GM19324 (cell line): ENCODE measurements around the gene MAD1L1.

Experiments used
- ATAC-seq: cut with Tn5 transposase; IDR thresholded peaks from one replicate; pipeline ENCODE4 v1.9.1; 2021; ENCODE audit warnings: mild to moderate bottlenecking, moderate library complexity; ENCODE audit not compliant: unreplicated experiment, low FRiP score

The MAD1L1 gene

DNA sequence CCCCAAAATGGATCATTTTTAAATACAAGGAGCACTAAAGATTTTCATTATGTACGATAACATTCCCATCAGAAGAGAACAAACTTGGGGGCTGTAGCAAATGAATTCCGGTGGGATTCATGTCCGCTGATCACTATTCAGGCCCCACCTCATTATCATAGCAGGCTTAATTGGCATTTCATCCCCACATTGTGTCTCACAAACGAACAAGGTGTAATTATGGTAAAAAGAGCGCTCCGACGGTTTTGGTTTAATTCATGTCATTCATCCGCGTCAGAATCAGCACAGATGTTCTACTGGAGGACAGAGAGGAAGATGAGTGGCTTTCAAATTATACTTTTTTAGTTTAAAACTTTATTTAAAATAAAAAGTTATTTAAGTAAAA is 124.7 kb downstream of the MAD1L1 start:
- ATAC-seq = no peak

DNA sequence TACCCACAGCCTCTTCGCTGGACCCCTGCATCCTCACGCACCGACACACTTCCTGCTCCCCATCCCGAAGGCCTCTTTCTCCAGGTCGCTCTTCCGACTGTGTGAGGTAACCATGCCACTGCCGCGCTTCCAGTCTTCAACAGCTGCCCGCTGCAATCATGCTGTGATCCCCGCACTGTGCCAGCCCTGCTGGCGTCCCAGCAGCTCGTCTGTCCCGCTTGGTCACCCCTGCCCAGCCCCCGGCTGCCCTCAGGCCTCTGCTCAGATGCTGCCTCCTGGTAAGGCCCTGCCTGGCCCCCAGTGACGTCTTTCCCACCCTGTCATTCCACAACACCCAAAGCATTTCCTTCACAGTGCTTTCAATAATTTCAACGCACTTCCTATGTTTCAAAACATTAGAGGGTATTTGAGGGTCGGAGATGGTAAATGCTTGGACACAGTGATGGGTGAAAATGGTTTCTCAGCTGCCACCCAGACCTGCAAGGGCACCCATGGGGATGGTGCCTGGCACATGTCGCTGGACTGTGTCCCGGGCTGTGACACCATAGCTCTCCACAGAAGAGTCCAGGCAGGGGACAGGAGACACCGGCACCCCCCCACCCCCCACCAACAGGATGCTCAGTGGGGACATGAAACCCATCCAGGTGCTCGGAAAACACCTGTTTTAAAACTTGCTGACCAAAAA is 125.2 kb downstream of the MAD1L1 start:
- ATAC-seq = no peak

DNA sequence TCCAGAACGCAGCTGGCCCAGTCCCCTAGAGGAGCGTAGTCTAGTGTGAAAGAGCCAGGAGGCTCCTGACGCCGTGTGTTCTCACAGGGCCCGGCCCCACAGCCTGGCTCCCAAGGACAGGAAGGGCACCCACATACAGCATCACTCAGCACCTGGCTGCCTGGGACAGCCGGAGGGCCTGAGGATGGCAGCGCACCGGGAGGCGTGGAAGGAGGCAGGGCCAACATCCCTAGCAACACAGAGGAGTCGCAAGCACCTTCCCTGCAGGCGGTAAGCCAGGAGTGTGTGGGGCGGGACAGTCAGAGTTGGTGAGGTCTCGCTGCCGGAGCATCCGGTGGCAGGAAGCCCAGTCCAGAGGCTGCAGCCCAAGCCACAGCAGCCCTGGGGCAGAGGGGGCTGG is 125.8 kb downstream of the MAD1L1 start:
- ATAC-seq = no peak

DNA sequence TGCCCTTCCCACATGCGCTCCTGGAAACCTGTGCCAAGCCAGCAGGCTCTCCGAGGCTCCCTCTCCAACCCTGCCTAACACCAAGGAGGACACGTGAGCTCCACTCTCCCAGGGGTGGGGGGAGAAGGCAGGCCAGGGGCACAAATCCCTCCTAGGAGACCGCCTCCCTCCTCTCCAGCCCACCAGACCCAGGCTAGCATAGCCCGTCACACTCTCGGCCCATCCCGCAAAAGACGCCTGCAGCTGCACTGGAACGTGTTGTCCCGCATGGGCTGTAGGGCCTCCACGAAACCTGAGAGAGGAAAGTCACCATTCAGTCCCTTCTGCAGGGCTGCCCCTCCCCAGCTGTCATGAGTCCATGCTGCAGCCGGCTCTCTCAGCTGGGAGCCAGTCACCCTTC is 126.3 kb downstream of the MAD1L1 start:
- ATAC-seq = no peak

DNA sequence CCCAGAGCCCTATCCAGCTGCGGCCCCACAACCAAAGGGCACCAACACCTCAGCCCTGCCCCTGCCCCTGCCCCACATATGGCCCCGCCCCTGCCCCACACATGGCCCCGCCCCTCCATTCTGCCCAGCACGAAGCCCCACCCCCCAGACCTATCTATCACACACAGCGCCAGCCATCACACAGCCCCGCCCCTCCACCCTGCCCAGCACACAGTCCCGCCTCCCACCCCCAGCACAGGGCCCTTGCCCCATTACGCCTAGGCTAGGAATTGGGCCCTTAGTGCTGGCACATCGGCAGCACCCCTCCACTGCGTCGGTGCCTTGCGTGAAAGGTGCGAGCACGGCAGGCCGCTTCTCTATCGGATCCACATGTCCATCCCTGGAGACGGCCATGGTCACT is 126.8 kb downstream of the MAD1L1 start:
- ATAC-seq = no peak

DNA sequence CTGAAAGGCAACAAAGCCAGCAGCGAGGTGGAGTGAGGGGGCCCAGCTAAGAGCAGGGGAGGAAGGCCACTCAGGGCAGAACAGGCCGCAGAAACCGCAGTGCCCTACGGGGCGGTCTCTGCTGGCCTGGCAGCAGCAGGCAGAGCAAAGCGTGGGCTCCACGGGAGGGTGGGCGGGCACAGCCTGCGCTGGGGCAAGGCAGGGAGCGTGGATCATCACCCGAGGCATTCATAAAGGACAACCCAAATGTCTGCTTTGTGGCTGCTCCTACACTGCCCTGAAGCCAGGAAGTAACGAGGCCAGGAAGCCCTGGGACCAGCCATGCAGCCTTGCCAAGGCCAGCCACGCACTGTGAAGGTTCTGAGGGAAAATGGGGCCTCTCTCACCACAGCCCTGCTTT is 127.5 kb downstream of the MAD1L1 start:
- no peak for ATAC-seq

DNA sequence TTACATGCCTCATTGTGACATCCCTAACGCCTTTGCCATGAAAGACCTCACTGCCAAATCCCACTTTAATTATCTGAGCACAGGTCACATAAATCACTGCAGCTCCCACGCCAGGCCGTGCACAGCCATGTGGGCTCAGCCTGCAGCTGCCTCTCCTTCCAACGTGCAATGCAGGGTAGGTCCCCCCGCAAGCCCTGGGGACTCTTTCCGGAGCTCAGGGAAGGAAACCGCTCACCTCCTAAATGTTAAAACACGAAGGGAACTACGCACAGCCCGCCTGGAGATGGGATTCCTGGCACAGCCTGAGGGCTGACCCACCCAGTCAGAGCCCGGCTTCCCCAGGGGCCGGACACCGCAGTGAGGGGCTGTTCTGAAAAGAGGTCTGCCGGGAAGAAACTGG is 128.0 kb downstream of the MAD1L1 start:
- no peak for ATAC-seq

DNA sequence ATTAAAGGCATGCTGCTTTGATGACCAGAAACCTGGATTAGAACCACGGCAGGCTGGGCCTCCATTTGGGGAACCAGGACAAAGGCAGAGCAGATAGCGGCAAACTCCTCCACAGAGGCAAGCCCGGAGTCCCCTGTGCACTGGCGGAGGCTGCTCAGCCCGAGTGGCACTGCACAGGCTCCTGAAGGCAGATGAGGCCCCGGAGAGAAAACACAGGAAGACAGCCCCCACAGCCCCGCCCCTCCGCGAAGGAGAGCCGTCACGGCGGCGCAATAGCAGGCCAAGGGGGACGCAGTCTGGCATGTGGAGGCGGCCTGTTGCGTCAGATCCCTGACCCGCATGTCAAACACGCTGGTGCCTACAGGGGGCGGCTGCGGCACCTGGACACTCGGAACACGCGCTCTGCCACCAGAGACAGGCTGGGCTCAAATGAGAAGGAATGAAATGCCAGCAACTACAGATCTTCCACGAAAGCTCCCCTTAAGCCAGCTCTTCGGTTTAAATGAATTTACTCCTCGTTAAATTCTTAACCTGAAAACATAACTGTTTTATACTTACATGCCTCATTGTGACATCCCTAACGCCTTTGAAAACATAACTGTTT is 128.5 kb downstream of the MAD1L1 start:
- ATAC-seq = no peak

DNA sequence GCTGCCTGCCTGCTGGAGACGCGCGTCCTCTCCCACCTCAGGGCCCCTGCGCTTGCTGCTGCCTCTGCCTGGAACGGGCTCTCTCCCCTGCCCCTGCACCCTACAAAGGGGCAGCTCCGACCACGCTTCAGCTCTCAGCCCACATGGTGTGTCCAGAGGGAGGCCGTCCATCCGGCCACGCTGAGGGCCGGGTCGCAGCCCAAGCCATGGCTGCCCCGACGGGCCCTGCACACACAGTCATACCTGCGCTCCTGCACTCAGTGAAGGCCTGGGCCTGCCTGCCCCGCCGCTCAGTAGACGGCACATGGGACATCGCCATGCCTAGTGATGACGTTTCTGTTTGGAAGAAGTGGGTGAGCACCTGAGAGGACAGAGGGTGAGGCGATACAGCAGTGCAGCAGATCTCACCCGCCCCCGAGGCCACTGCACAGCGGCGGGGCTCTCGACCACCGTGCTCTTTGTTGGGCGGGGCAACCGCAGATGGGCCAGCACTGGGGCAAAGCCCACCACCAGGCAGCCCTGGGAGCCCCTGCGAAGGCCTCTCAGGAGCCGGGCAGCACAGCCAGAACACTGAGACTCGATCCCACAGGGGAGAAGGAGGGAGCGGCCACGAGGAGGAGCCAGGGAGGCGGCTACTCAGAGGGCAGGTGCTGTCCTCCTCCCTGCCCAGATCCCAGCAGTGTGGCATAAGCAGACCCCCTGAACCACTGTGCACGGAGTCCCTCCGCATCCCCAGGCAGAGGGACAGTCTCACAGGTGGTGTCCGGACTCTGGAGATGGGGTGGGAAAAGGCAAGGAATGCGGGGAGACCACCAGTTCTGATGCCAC is 129.5 kb downstream of the MAD1L1 start:
- no peak for ATAC-seq

DNA sequence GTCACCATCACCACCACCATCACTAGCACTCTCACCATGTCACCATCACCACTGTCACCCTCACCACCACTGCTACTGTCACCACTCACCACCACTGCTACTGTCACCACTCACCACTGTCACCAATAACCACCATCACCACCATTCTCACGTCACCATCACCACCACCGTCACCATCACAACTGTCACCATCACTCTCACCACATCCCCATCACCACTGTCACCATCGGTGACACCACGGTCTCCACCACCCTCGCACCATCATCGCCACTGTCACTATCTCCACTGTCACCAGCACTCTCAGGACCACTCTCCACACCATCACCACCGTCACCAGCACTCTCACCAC is 130.4 kb downstream of the MAD1L1 start:
- ATAC-seq = no peak

DNA sequence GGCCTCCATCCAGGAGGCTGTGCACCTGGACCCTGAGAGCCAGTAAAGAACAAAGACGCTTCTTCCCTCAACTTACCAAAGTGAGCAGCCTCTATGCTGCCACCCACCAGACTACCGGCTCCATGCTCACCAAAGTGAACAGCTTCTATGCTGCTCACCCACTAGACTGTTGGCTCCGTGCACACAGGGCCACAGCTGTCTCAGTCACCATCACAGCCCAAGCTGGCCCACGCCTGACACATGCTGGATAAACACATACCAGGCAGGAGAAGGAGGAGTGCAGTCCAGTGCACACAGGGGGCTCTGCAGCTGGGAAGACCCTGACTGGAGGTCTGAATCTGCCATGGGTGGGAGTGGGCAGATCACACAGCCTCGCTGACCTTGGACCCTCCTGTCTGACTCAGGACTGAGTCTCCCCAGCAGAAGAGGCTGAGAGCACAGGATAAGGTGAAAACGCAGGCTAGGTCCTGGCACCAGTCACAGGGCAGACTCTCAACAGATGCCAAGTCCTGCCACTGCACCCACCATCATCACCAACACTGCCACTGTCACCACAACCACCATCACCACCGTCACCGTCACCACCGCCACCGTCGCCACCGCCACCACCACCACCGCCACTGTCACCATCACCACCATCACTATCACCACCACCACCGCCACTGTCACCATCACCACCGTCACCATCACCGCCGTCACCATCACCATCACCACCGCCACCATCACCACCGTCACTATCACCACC is 130.9 kb downstream of the MAD1L1 start:
- ATAC-seq = no peak

DNA sequence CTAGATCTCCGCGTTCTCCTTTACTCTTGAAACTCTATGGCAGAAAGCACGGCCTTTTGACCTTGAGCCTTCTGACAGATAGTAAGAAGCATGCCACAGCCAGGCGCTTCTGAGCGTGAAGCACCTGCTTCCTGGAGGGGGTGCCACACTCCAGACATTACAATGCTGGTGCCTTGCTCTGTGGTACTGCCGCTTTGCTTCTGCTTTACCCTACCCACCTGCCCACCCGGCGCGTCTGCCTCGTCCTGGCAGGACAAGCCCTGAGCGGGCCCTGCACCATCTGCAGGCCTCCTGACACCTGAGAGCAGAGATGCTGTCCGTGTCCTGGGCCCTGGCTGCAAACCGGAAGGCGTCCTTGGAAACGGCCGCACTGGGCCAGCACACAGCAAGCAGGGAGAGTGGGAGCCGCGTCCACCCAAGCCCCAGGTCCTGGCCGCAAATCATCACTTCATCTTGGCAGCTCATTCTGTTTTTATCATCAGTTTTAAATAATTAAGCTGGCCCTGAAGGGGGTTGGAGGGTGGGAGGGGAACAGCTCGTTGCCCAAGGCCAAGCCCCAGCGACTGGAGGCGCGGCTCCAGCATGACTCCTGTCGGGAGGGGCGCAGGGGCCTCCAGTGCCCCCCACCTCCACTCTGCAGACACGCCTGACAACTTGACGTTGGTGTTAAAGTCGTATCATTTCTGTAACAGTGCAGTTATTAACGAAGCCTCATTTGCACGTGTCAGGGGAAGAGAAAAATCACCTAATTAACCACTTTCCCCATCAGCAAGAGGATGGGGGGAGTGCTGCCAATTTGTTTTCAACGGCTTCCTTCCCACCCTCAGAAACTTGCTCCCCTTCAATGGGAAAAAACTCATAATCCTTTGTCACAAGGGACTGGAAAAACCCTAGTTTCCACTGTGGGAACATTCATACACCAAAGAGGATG is 132.2 kb downstream of the MAD1L1 start:
- ATAC-seq = peak; percentile 72

DNA sequence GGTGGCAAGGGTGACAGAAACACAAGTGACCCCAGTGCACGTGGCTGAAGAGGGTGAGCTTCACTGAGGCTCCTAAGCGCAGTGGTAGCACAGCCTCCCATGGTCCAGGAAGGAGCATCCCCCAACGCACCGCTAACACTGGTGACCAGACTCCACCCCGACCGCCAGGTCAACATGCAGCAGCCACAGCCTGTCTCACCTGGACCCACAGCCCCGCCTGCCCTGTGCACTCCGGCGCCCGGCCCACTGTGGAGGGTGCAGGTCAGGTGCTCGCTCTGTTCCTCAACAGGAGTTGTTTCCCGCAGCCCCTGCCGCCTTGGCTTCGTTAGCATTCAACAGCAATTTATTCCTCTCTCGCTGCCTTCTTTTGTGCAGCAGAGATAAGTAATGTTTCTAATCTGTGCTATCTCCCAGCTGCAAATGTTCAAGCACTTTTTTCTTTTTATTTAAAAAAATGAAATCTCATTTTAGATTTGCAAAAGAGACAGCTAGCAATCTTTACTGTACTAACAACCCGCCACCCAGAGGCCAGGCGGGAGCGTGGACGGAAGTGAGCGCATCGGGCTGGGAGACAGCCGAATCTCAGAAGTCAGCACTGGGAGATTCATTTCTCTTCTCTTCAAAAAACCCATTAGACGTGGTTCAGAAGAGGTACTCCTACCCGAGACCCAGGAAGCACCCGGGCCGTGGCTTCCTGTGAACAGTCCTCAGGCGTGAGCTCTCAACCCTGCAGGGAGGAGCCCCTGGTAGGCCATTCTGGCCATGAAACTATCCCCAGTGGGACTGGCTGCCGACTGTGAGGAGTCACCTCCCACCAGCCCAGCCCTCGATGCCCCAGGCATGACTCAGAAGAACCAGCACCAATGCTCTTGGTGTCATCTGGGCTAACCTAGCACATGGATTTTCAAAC is 133.4 kb downstream of the MAD1L1 start:
- ATAC-seq = no peak

DNA sequence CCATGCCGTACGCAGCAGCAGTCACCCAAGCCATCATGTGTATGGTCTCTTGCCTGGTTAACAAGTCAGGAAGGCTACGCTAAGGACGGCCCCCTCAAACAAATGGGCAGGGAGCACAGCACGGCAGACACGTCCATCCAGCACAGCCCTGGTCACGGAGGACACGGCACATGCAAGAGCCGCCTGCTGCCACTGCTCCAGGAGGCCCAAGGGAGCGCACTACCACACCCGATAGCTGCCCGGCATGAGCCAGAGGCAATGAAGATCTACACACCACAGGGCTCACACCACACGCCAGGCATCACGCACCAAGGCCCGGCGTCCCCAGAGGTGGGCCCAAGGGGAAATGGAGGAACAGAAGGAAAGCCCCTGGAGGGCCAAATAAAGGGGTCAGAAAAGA is 134.2 kb downstream of the MAD1L1 start:
- no peak for ATAC-seq

DNA sequence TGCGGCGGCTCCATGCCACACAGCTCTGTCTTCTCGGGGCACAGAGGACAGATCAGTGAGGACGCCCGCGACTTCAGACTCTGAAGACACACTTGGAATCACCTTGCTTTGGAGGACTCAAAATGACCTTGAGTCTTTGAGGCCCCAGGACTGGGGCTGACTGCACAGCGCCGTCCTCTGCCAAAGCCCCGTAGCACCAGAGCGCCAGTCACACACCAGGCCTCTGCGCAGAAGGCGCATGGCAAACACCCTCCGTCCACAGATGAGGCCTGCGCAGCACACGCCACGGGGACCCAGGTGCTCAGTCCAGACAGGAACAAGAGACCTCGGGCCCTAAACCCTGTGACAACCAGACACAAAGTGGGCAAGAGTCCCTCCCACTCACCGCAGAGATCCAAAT is 134.7 kb downstream of the MAD1L1 start:
- no peak for ATAC-seq

DNA sequence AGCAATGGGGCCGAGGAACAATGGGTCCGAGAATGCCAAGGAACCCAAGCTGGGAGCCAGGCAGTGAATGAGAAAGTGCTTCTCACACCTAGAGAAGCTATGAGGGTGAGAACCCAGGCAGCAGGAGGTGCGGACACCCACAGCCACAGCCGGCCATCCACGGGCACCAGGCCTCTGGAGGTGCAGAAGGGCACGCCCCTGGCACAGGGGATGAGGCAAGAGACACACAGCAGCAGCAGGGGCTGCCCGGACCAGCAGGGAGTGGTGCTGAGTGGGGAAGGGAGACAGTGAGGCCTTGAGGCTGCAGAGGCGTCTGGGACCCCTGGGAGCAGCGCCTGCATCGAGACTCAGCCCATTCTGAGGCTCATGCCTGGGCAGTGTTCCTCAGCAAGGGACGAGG is 135.3 kb downstream of the MAD1L1 start:
- no peak for ATAC-seq

DNA sequence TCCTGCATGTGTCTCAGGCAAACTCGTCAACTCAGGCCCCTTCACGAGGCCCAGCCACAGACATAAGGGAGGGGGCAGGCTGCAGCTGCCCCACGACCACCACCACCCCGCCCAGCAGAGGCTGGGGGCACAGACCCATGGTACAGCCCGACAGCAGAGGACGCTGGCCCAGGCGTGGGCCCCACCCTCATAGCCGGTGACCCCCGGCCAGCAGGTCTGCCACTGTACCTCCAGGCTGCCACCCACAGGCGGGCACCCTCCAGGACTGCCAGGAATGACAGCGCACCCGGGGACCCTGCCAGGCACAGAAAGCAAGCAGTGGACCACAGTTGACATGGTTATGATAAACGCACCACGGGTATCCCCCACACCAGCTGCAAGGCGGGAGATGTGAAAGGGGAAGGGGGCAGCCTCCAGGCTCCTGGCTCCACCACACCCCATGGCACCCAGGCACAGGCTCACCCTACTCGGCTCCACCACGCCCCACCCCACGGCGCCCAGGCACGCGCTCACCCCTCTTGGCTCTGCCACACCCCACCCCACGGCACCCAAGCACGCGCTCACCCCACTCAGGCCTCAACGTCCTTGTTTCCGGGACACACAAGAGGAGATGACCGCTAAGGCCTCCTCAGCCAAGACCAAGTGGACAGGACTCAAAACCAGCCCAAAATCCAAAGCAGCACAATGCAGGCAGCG is 135.9 kb downstream of the MAD1L1 start:
- ATAC-seq = no peak

DNA sequence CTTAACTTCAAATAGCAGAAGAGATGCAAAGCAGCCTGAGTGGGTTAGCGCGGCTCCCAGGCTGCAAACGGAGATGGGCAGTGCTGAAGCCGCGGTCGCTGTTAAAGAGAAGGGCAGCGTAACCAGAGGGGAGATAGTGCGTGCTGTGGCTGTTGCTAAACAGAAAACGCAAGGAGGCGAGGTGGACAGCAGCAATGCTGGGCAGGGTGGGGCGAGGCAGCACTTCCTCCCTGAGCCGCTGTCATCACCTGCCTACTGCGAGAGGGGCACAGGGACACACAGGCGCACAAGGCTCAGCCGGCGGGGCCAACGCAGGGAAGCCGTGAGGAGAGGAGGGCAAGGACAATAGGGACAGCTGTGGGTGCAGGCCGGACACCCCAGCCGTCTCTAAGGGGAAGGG is 137.3 kb downstream of the MAD1L1 start:
- no peak for ATAC-seq
